OCI-LY3 (cell line): Measurements from ENCODE around the gene PMM1.

ENCODE experiments used
- EZH2phosphoT487 ChIP-seq: fragments of 200-600 bp; shearing (Covaris generic); IDR thresholded peaks from 2 replicates; pipeline ENCODE4 v1.6.1; 2018; ENCODE audit warnings: antibody characterized with exemption, mixed run types, low read depth
- TF ChIP-seq, protein P1 (sequence below): fragments of 200-600, 300-600 bp; sonication (generic); IDR thresholded peaks from 2 replicates; pipeline ENCODE4 v1.5.1; 2014; ENCODE audit warnings: antibody characterized with exemption, low read length, low read depth

DNA sequence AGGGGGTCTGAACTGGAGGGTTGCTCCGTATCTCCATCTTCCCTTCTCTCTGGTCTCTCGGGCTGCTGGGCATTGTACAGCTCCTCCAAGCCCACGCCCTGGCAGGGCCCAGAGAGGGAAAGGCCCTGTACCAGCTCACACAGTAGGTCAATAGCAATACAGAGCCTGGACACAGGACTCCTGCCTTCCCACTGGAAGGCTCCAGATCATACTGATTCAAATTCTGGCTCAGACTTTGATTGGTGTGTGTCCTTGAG lies 22.2 kb downstream of the PMM1 start:
- TF ChIP-seq, protein P1, sequence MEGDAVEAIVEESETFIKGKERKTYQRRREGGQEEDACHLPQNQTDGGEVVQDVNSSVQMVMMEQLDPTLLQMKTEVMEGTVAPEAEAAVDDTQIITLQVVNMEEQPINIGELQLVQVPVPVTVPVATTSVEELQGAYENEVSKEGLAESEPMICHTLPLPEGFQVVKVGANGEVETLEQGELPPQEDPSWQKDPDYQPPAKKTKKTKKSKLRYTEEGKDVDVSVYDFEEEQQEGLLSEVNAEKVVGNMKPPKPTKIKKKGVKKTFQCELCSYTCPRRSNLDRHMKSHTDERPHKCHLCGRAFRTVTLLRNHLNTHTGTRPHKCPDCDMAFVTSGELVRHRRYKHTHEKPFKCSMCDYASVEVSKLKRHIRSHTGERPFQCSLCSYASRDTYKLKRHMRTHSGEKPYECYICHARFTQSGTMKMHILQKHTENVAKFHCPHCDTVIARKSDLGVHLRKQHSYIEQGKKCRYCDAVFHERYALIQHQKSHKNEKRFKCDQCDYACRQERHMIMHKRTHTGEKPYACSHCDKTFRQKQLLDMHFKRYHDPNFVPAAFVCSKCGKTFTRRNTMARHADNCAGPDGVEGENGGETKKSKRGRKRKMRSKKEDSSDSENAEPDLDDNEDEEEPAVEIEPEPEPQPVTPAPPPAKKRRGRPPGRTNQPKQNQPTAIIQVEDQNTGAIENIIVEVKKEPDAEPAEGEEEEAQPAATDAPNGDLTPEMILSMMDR = no peak
- no peak for TF ChIP-seq EZH2phosphoT487
